ENCODE measurements around the gene SLC25A6.

GRCh38 chrX:1440506-1440905, 48.6 kb upstream of the SLC25A6 start:
- TF ChIP-seq CTCF (IDR thresholded peaks at IDR 0.05) (no peak), POLR2AphosphoS5 (IDR thresholded peaks at IDR 0.05; ENCODE audit: low read depth, low read length) (no peak), SMC3 (IDR thresholded peaks at IDR 0.05; ENCODE audit: low read depth, low read length) (no peak), USF2 (IDR thresholded peaks at IDR 0.05; ENCODE audit: borderline replicate concordance, low read depth, low read length) (no peak)

Data from SK-N-SH (cell line).